CD4-positive, alpha-beta memory T cell (primary cell): ENCODE data around the gene FASN. TPM values are rescaled to one million over a fixed set of nuclear protein-coding genes. Genes with fewer than 3 reads are reported as not detected.
A peak's percentile ranks its signal among the peaks of the same experiment; 100 is the strongest.

Experiments
- CTCF ChIA-PET: fragments of 350-600 bp; sonication (Branson Sonifier 250); formaldehyde crosslinking; loops from one replicate; lab custom pipeline; 2021; ENCODE audit warnings: inconsistent platforms; ENCODE audit not compliant: partially characterized antibody; lab: Charles Lee
- POLR2A ChIA-PET: fragments of 350-600 bp; sonication (Branson Sonifier 250); formaldehyde crosslinking; loops from one replicate; lab custom pipeline; 2021; ENCODE audit not compliant: partially characterized antibody; lab: Charles Lee
- DNase-seq, 5 donors: peaks; one replicate each; pipeline versions ENCODE4 v3.0.0 to v3.0.0-alpha.2; 2020 to 2022; ENCODE audit warnings: mixed read lengths in 1 of 5
- H3K27ac ChIP-seq: one replicate; pipeline ENCODE4 v1.7.0; 2013; ENCODE audit warnings: low read depth, low read length
- H3K27me3 ChIP-seq: 2 replicates; pipeline ENCODE4 v1.7.0; 2013; ENCODE audit warnings: mild to moderate bottlenecking, low read length, moderate library complexity; ENCODE audit not compliant: insufficient read depth
- H3K36me3 ChIP-seq: 2 replicates; pipeline ENCODE4 v1.7.0; 2013; ENCODE audit warnings: mild to moderate bottlenecking, low read length, moderate library complexity; ENCODE audit not compliant: insufficient read depth
- H3K4me1 ChIP-seq: 2 replicates; pipeline ENCODE4 v1.7.0; 2013; ENCODE audit warnings: mild to moderate bottlenecking, low read length, moderate library complexity; ENCODE audit not compliant: insufficient read depth
- H3K4me3 ChIP-seq, 2 donors: one replicate each; pipeline ENCODE4 v1.7.0; 2013; ENCODE audit warnings: low read length in 2 of 2, mild to moderate bottlenecking in 1 of 2
- H3K9me3 ChIP-seq, 2 donors: one replicate each; pipeline ENCODE4 v1.7.0; 2013; ENCODE audit warnings: low read length in 2 of 2, control low read depth in 1 of 2; ENCODE audit not compliant: control insufficient read depth in 1 of 2
- H3K27ac Mint-ChIP-seq, 7 donors: one replicate each; pipeline ENCODE4 v1.8.0; 2020 to 2021; ENCODE audit warnings: mixed read lengths in 7 of 7, mild to moderate bottlenecking in 6 of 7, inconsistent platforms in 3 of 7, moderate library complexity in 3 of 7
- H3K27me3 Mint-ChIP-seq, 2 donors: one replicate each; pipeline ENCODE4 v1.8.0; 2020 to 2021; ENCODE audit warnings: mixed read lengths in 2 of 2
- H3K36me3 Mint-ChIP-seq, 2 donors: one replicate each; pipeline ENCODE4 v1.8.0; 2020 to 2021; ENCODE audit warnings: mixed read lengths in 2 of 2, inconsistent platforms in 1 of 2, mild to moderate bottlenecking in 1 of 2
- H3K4me1 Mint-ChIP-seq, 4 donors: one replicate each; pipeline ENCODE4 v1.8.0; 2020 to 2021; ENCODE audit warnings: mixed read lengths in 4 of 4, mild to moderate bottlenecking in 1 of 4
- H3K4me3 Mint-ChIP-seq, 8 donors: one replicate each; pipeline ENCODE4 v1.8.0; 2020 to 2021; ENCODE audit warnings: mixed read lengths in 8 of 8, mild to moderate bottlenecking in 7 of 8, moderate library complexity in 6 of 8, inconsistent platforms in 3 of 8
- H3K9me3 Mint-ChIP-seq, 8 donors: one replicate each; pipeline ENCODE4 v1.8.0; 2020 to 2021; ENCODE audit warnings: mixed read lengths in 8 of 8, mild to moderate bottlenecking in 5 of 8, inconsistent platforms in 3 of 8, moderate library complexity in 1 of 8
- intact Hi-C: fragments of 100-400 bp; cut with micrococcal nuclease; formaldehyde crosslinking; loops from one replicate; pipeline ENCODE4 v1.15.1; 2023
- polyA plus RNA-seq, 2 donors: library from polyadenylated mRNA; unstranded; fragments of 300-500 nt; fragmentation: Illumina TruSeq; gene quantifications; one replicate each; pipeline ENCODE4 v1.2.3, GENCODE V29; 2021
- total RNA-seq, 2 experiments: library from RNA; stranded (reverse); gene quantifications; one replicate each; pipeline ENCODE4 v1.2.3, GENCODE V29; 2021

FASN gene
- total and polyA plus RNA-seq, 4 experiments from 2014 or later: 0.03 to 27.7 (median 15.0) TPM

DNA sequence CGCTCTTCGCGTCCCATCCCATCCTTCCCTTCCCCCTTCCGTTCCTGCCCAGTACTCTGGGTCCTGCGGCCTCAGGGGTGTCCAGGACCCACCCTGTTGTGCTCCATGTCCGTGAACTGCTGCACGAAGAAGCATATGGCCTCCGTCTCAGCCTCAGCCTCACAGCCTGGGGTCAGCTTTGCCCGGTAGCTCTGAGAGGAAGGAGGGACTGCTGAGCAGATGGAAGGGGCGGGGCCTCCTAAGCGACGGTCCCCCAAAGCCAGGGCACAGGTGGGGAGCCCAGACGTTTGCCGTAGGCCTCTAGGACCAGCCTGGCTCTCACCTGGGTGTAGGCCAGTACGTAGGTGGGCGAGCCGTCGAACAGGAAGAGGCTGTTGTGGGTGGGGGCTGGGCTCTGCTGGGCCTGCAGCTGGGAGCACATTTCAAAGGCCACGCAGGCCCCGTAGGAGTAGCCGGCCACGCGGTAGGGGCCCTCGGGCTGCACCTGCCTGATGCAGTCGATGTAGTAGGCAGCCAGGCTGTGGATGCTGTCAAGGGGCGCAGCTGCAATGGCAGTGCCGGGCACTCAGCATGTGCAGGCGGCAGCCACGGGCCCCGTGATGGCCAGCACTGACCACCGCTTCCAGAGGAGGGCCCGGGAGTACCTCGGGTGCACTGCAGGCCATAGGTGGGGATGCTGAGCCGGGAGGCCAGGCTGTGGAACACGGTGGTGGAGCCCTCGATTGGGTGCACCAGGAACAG, 17.8 kb downstream of the FASN start:
- peaks cover 0 to 4% (median 0%) of the 10 kb centered on the region in 8 donors for H3K9me3 Mint-ChIP-seq
- no peaks in the 10 kb centered on the region for H3K27me3 Mint-ChIP-seq
- H3K4me1 Mint-ChIP-seq: no peaks in the 10 kb centered on the region
- intact Hi-C loops: no loop called here
- peak overlapping the region in 1 of 7 donors; percentile 46 for H3K27ac Mint-ChIP-seq
- H3K36me3 Mint-ChIP-seq: peaks cover 7 to 15% of the 10 kb centered on the region in 2 donors
- no peak overlapping the region for H3K4me3 ChIP-seq
- H3K27me3 ChIP-seq: no peaks in the 10 kb centered on the region
- H3K27ac ChIP-seq: no peak overlapping the region
- ChIA-PET CTCF (no interaction called here), POLR2A (interaction anchor here (1.1 kb wide), 1 partner anchor 15 kb away, joined by 3 read pairs; the partner anchor contains the start of gene DUS1L)
- no peak overlapping the region for H3K4me3 Mint-ChIP-seq
- H3K36me3 ChIP-seq: peaks cover 21% of the 10 kb centered on the region
- no peak for DNase-seq
- H3K9me3 ChIP-seq: no peaks in the 10 kb centered on the region
- H3K4me1 ChIP-seq: no peaks in the 10 kb centered on the region

GRCh38 chr17:82079001-82079677, 18.9 kb downstream of the FASN start:
- Mint-ChIP-seq H3K36me3 (peaks cover 7 to 11% of the 10 kb centered on the region in 2 donors), H3K27ac (peak overlapping the region in 1 of 7 donors; percentile 46), H3K4me1 (no peaks in the 10 kb centered on the region), H3K27me3 (no peaks in the 10 kb centered on the region), H3K4me3 (no peak overlapping the region), H3K9me3 (peaks cover 0 to 4% (median 0%) of the 10 kb centered on the region in 8 donors)
- ChIA-PET POLR2A (no interaction called here), CTCF (no interaction called here)
- H3K4me1 ChIP-seq: no peaks in the 10 kb centered on the region
- DNase-seq: no peak
- no peaks in the 10 kb centered on the region for H3K27me3 ChIP-seq
- H3K4me3 ChIP-seq: no peak overlapping the region
- H3K9me3 ChIP-seq: no peaks in the 10 kb centered on the region
- intact Hi-C loops: no loop called here
- peaks cover 20% of the 10 kb centered on the region for H3K36me3 ChIP-seq
- H3K27ac ChIP-seq: no peak overlapping the region

- H3K36me3 Mint-ChIP-seq: peaks cover 7 to 10% of the 10 kb centered on the region in 2 donors
- intact Hi-C loops: no loop called here
- no peak overlapping the region for H3K4me3 Mint-ChIP-seq
- no peaks in the 10 kb centered on the region for H3K9me3 ChIP-seq
- no peak overlapping the region for H3K4me3 ChIP-seq
- no peaks in the 10 kb centered on the region for H3K27me3 Mint-ChIP-seq
- peaks cover 14% of the 10 kb centered on the region for H3K36me3 ChIP-seq
- H3K4me1 Mint-ChIP-seq: no peaks in the 10 kb centered on the region
- no peaks in the 10 kb centered on the region for H3K4me1 ChIP-seq
- POLR2A ChIA-PET: no interaction called here
- no peak for DNase-seq
- CTCF ChIA-PET: no interaction called here
- peaks cover 0 to 4% (median 0%) of the 10 kb centered on the region in 8 donors for H3K9me3 Mint-ChIP-seq
- H3K27ac ChIP-seq: no peak overlapping the region
- no peaks in the 10 kb centered on the region for H3K27me3 ChIP-seq
- no peak overlapping the region for H3K27ac Mint-ChIP-seq
Measured at GRCh38 chr17:82078433-82078832, 19.6 kb downstream of the FASN start.

- H3K4me3 Mint-ChIP-seq: no peak overlapping the region
- no peak for DNase-seq
- POLR2A ChIA-PET: interaction anchor here (0.8 kb wide), 1 partner anchor 20 kb away, joined by 3 read pairs; the partner anchor contains the start of gene FASN
Measured at GRCh38 chr17:82077617-82078358, 20.2 kb downstream of the FASN start.

GRCh38 chr17:82076785-82077591, 21.0 kb downstream of the FASN start:
- no peak for DNase-seq
- no peak overlapping the region for H3K4me3 ChIP-seq
- no peak overlapping the region for H3K27ac ChIP-seq
- no peaks in the 10 kb centered on the region for H3K27me3 Mint-ChIP-seq
- H3K9me3 Mint-ChIP-seq: peaks cover 0 to 4% (median 0%) of the 10 kb centered on the region in 8 donors
- H3K4me3 Mint-ChIP-seq: no peak overlapping the region
- H3K36me3 ChIP-seq: peaks cover 10% of the 10 kb centered on the region
- H3K9me3 ChIP-seq: no peaks in the 10 kb centered on the region
- peaks cover 3 to 6% of the 10 kb centered on the region in 2 donors for H3K36me3 Mint-ChIP-seq
- ChIA-PET CTCF (no interaction called here), POLR2A (interaction anchor here (0.8 kb wide), 1 partner anchor 21 kb away, joined by 3 read pairs; the partner anchor contains the start of gene FASN)
- no peaks in the 10 kb centered on the region for H3K4me1 ChIP-seq
- no peaks in the 10 kb centered on the region for H3K27me3 ChIP-seq
- H3K27ac Mint-ChIP-seq: peak overlapping the region in 1 of 7 donors; percentile 30
- intact Hi-C loops: no loop called here
- H3K4me1 Mint-ChIP-seq: no peaks in the 10 kb centered on the region

More at GRCh38 chr17:82077617-82078358, 20.2 kb downstream of the FASN start:
- no peaks in the 10 kb centered on the region for H3K9me3 ChIP-seq
- CTCF ChIA-PET: no interaction called here
- no peak overlapping the region for H3K27ac ChIP-seq
- no peaks in the 10 kb centered on the region for H3K4me1 Mint-ChIP-seq
- H3K27me3 ChIP-seq: no peaks in the 10 kb centered on the region
- H3K27me3 Mint-ChIP-seq: no peaks in the 10 kb centered on the region
- H3K9me3 Mint-ChIP-seq: peaks cover 0 to 4% (median 0%) of the 10 kb centered on the region in 8 donors
- H3K27ac Mint-ChIP-seq: peak overlapping the region in 1 of 7 donors; percentile 27
- peaks cover 3 to 6% of the 10 kb centered on the region in 2 donors for H3K36me3 Mint-ChIP-seq
- intact Hi-C loops: no loop called here
- peaks cover 11% of the 10 kb centered on the region for H3K36me3 ChIP-seq
- no peak overlapping the region for H3K4me3 ChIP-seq
- H3K4me1 ChIP-seq: no peaks in the 10 kb centered on the region

DNA sequence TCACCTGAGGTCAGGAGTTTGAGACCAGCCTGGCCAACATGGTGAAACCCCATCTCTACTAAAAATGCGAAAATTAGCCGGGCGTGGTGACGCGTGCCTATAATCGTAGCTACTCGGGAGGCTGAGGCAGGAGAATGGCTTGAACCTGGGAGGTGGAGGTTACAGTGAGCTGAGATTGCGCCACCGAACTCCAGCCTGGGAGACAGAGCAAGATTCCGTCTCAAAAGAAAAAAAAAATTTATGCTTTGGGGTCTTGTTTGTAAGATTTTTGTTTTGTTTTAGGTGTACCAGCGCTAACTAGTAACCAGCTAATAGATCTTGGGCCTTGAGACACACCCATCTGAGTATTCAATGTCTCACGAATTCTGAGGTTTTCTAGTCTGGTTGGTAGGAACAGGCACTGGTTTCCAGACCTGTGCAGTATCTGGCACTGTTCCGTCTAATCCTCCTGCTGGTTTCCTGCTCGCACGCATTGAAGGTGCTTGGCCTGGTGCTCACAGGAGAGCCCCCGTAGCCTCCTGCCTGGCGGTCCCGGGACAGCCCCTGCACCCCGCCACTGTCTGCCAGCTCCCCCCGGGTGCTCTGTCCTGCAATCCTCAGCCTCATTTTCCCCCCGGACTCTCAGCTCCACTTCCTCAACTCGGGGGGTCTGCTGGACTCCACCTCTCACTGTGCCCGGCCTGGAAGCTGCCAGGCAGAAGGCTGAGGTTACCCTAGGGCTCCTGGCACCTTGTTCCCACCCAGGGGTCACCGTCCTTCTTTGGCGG, 21.8 kb downstream of the FASN start:
- H3K9me3 Mint-ChIP-seq: peaks cover 0 to 4% (median 0%) of the 10 kb centered on the region in 8 donors
- no peak for DNase-seq
- H3K27ac ChIP-seq: no peak overlapping the region
- peaks cover 3 to 6% of the 10 kb centered on the region in 2 donors for H3K36me3 Mint-ChIP-seq
- intact Hi-C loops: no loop called here
- peaks cover 6% of the 10 kb centered on the region for H3K36me3 ChIP-seq
- ChIA-PET POLR2A (no interaction called here), CTCF (no interaction called here)
- no peaks in the 10 kb centered on the region for H3K27me3 Mint-ChIP-seq
- H3K4me1 ChIP-seq: no peaks in the 10 kb centered on the region
- H3K27ac Mint-ChIP-seq: peak overlapping the region in 1 of 7 donors; percentile 30
- H3K4me3 ChIP-seq: no peak overlapping the region
- no peaks in the 10 kb centered on the region for H3K9me3 ChIP-seq
- H3K4me1 Mint-ChIP-seq: no peaks in the 10 kb centered on the region
- H3K27me3 ChIP-seq: no peaks in the 10 kb centered on the region
- H3K4me3 Mint-ChIP-seq: no peak overlapping the region
